ENCODE results near the gene PCDHA13. TPM values are rescaled to one million over a fixed set of nuclear protein-coding genes. Genes with fewer than 3 reads are reported as not detected.
"Not testable (repeated sequence)": the region's sequence is repeated elsewhere in the genome, so short reads cannot be mapped to it uniquely, and the experiment has no call there.

Gene PCDHA13
- total RNA-seq, 1 donor from 2014 or later: not detected

DNA sequence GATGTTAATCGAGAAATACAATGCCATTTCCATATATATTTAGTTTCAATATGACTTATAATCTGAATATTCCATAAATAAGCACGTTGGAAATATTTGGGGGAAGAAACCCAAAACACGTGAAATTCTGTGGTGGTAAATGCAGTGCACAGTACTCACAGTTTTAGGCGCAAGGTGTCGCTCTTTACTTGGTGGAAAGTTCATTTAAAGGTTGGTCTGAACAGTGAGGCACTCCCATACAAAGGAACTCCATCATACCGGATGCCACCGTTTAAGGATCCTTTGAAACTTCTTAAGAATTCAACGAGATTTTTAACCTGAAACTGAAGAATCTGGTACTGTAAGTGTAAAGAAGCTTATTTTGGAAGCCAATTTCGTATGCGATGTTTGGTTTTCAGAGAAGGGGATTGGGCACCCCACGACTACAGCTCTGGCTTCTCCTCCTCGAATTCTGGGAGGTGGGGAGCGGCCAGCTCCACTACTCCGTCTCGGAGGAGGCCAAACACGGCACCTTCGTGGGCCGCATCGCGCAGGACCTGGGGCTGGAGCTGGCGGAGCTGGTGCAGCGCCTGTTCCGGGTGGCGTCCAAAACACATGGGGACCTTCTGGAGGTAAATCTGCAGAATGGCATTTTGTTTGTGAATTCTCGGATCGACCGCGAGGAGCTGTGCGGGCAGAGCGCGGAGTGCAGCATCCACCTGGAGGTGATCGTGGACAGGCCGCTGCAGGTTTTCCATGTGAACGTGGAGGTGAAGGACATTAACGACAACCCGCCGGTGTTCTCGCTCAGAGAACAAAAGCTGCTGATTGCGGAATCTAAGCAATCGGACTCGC is 13.0 kb upstream of the PCDHA13 start, which contains the start of gene PCDHA11:
TSS of gene PCDHA11 (plus strand) at position 237 of the 834 bp plus-strand sequence. CDS start at position 384, 147 bp downstream.
- DNase-seq (ENCODE audit: low read depth): peak; percentile 1

DNA sequence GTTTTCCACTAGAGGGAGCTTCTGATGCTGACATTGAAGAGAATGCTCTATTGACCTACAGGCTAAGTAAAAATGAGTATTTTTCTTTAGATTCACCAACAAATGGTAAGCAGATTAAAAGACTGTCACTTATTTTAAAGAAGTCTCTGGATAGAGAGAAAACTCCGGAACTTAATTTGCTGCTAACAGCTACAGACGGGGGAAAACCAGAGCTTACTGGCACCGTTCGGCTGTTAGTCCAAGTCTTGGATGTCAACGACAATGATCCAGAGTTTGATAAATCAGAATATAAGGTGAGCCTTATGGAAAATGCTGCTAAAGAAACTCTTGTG is 12.4 kb upstream of the PCDHA13 start:
- DNase-seq (ENCODE audit: low read depth): no peak

DNA sequence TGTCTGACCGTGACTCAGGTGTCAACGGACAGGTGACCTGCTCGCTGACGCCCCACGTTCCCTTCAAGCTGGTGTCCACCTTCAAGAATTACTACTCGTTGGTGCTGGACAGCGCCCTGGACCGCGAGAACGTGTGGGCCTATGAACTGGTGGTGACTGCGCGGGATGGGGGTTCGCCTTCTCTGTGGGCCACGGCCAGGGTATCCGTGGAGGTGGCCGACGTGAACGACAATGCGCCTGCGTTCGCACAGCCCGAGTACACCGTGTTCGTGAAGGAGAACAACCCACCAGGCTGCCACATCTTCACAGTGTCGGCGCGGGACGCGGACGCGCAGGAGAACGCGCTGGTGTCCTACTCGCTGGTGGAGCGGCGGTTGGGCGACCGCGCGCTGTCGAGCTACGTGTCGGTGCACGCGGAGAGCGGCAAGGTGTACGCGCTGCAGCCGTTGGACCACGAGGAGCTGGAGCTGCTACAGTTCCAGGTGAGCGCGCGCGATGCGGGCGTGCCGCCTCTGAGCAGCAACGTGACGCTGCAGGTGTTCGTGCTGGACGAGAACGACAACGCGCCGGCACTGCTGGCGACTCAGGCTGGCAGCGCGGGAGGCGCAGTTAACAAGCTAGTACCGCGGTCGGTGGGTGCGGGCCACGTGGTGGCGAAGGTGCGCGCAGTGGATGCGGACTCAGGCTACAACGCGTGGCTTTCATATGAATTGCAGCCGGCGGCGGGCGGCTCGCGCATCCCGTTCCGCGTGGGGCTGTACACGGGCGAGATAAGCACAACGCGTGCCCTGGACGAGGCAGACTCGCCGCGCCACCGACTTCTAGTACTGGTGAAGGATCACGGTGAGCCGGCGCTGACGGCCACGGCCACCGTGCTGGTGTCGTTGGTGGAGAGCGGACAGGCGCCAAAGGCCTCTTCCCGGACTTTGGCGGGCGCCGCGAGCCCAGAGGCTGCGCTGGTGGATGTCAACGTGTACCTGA is 11.4 kb upstream of the PCDHA13 start:
- no peak for DNase-seq (ENCODE audit: low read depth)

DNA sequence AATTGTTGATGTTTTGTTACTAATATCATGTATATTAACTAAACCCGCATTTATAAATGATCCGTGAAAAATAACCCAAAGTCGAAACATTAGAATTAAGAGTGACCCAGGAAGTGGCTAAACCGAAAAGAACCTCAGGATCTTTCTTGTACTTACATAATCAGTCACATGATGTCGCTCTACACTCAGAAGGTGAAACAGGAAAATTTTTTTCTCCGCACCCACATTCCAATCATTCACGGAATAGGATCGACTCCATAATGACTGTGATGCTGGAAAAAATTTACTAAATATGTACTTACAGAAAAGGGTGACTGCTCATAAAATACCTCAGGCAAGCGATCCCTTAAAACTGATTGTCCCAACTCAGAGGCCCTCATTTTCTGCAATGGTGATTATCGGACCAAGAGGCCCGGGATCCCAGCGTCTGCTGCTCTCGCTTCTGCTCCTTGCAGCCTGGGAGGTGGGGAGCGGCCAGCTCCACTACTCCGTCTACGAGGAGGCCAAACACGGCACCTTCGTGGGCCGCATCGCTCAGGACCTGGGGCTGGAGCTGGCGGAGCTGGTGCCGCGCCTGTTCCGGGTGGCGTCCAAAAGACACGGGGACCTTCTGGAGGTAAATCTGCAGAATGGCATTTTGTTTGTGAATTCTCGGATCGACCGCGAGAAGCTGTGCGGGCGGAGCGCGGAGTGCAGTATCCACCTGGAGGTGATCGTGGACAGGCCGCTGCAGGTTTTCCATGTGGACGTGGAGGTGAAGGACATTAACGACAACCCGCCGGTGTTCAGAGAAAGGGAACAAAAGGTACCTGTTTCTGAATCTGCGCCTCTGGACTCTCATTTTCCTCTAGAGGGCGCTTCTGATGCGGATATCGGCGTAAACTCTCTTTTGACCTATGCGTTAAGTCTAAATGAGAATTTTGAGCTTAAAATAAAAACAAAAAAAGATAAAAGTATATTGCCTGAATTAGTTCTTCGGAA is 6.5 kb upstream of the PCDHA13 start, which contains the start of gene PCDHA12:
TSS of gene PCDHA12 (plus strand) at position 224 of the 981 bp plus-strand sequence. CDS start at position 389, 165 bp downstream.
- DNase-seq (ENCODE audit: low read depth): no peak

DNA sequence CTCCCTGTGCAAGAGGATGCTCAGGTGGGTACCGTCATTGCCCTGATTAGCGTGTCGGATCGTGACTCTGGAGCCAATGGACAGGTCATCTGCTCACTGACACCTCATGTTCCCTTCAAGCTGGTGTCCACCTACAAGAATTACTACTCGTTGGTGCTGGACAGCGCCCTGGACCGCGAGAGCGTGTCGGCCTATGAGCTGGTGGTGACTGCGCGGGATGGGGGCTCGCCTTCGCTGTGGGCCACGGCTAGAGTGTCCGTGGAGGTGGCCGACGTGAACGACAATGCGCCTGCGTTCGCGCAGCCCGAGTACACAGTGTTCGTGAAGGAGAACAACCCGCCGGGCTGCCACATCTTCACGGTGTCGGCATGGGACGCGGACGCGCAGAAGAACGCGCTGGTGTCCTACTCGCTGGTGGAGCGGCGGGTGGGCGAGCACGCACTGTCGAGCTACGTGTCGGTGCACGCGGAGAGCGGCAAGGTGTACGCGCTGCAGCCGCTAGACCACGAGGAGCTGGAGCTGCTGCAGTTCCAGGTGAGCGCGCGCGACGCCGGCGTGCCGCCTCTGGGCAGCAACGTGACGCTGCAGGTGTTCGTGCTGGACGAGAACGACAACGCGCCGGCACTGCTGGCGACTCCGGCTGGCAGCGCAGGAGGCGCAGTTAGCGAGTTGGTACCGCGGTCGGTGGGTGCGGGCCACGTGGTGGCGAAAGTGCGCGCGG is 5.2 kb upstream of the PCDHA13 start:
- not testable (repeated sequence) for DNase-seq (ENCODE audit: low read depth)

DNA sequence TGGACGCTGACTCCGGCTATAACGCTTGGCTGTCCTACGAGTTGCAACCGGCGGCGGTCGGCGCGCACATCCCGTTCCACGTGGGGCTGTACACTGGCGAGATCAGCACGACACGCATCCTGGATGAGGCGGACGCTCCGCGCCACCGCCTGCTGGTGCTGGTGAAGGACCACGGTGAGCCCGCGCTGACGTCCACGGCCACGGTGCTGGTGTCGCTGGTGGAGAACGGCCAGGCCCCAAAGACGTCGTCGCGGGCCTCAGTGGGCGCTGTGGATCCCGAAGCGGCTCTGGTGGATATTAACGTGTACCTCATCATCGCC is 4.7 kb upstream of the PCDHA13 start:
- DNase-seq (ENCODE audit: low read depth): no peak

DNA sequence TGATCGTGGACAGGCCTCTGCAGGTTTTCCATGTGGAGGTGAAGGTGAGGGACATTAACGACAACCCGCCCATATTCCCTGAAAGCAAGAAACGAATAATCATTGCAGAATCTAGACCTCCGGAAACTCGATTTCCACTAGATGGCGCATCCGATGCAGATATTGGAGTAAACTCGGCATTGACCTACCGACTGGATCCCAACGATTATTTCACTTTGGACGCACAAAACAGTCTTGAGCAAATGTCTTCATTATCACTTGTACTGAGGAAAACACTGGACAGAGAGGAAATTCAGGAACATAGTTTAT is 621 bp downstream of the PCDHA13 start:
- peak; percentile 0 for DNase-seq (ENCODE audit: low read depth)

DNA sequence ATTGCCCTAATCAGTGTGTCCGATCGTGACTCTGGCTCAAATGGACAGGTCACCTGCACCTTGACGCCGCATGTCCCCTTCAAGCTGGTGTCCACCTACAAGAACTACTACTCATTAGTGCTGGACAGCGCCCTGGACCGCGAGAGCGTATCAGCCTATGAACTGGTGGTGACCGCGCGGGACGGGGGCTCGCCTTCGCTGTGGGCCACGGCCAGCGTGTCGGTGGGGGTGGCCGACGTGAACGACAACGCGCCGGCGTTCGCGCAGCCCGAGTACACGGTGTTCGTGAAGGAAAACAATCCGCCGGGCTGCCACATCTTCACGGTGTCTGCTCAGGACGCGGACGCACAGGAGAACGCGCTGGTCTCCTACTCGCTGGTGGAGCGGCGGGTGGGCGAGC is 1.4 kb downstream of the PCDHA13 start:
- DNase-seq (ENCODE audit: low read depth): no peak

DNA sequence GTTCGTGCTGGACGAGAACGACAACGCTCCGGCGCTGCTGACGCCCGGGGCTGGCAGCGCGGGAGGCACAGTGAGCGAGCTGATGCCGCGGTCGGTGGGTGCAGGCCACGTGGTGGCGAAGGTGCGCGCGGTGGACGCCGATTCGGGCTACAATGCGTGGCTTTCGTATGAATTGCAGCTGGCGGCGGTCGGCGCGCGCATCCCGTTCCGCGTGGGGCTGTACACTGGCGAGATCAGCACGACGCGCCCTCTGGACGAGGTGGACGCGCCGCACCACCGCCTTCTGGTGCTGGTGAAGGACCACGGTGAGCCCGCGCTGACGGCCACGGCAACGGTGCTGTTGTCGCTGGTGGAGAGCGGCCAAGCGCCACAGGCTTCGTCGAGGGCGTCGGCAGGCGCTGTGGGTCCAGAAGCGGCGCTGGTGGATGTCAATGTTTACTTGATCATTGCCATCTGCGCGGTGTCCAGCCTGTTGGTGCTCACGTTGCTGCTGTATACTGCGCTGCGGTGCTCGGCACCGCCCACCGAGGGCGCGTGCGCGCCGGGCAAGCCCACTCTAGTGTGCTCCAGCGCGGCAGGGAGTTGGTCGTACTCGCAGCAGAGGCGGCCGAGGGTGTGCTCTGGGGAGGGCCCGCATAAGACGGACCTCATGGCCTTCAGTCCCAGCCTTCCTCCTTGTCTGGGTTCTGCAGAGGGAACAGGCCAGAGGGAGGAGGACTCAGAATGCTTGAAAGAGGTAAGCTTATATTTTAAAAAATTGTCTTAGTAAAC is 2.2 kb downstream of the PCDHA13 start:
- DNase-seq (ENCODE audit: low read depth): no peak

DNA sequence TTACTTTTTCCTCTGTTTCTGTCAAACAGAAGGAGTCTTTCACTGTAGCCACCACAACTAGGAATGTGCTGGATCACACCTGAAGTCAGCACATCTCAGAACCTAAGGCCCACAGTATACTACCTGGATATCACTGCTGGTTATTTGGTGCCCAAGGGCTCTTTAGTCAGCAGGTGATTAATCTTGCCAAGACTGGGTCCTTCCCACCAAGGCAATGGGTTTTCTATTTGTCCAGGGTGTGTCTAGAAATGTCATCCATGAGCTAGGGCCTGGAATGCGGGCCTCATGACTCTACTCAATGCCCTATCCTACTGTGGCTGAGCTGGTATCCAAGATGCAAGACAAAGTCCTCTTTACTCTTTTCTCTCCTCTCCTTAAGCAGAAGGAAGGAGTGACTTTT is 34.4 kb downstream of the PCDHA13 start:
- no peak for DNase-seq (ENCODE audit: low read depth)

DNA sequence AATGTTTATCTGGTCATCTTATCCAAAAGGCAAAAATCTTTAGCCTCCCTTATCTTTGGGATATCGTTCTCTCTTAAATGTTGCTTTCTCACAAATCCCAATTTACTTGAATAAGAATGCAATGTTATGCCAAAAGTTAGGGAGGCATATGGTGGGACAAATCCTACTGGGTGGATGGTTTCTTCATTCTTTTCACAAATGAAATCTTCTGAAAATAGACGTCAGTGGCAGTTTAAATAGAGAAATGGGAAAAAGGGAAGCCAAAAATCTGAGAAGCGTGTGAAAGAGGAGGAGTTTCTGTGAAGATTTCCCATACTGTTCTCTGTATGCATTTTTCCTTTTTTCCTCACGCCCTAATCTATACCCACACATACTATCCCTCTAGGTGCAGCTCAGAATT is 41.7 kb downstream of the PCDHA13 start:
- no peak for DNase-seq (ENCODE audit: low read depth)

DNA sequence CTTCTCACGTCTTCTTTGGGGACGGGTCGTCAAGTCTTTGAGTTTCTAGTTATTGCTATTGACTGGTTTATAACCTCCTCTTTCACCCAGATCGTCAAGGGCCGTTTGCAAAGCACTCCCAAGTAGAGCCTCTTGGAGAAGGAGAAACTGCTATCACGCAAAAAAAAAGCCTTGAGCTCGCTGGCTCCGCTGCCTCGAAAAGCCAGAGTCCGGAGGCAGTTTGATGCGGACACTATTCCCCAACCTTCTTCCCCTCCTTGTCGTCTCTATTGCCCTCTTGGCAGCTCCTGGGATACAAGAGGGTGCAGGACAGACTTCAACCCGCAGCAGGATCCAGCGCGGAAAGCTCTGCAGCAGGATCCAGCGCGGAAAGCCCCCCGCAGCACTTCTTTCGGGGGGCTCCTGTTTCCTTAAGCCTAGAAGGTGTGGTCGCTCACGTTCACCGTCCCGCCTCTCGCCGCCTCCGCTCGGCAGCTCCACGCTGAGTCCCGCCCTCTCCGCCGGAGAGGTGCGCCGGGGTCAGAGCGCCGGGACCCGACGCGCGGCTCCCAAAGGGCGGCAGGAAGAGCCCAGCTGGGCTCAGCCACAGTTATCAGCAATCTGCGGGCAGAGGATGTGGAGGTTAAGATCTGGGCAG is 44.0 kb downstream of the PCDHA13 start, which contains the start of gene PCDHAC1:
TSS of gene PCDHAC1 (plus strand) at position 494 of the 637 bp plus-strand sequence. CDS start 594 bp downstream, outside the sequence.
- no peak for DNase-seq (ENCODE audit: low read depth)

DNA sequence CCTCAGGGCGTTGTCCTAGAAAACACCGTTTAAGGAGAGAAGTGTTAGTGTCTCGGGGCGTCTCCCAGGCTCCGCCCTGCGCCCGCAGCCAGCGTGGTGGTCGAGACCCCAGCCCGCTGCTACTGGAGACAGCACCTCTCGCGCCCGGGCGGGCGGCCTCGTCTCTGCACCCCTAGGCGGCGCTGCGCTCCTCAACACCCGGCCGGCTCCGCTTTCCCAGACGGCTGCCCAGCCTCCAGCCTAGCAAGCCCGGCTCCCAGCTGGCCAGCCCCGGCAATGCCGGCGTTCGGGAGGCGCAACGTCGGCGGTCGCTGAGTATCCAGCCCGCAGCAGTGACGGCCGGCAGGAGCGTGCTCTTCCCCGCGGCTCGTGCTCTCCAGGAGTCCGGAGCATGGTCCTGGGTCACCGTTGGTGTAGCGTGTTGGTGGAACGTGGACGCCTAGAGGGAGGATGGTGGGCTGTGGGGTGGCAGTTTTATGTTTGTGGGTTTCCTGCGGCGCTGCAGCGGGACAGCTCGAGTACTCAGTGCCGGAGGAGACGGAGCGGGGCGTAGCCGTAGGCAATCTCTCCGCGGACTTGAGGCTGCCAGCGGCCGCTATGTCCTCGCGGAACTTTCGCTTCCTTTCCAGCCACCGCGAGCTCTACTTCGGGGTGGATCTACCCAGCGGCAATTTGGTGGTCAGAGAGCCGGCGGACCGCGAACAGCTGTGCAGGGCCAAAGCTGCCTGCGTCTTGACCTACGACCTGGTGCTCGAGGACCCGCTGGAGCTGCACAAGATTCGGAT is 44.7 kb downstream of the PCDHA13 start:
- no peak for DNase-seq (ENCODE audit: low read depth)

DNA sequence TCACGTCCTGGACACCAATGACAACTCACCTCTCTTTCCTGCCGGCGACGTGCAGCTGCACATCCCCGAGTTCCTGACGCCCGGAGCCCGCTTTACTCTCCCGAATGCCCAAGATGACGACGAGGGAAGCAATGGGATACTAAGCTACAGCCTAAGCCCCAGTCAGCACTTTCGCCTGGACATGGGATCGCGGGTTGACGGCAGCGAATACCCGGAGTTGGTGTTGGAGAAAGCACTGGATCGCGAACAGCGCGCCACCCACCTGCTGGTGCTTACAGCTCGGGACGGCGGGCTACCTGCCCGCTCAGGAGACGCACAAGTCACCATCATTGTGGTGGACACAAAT is 45.3 kb downstream of the PCDHA13 start:
- no peak for DNase-seq (ENCODE audit: low read depth)
